Hippocampal formation (tissue), 2 donors: Measurements from ENCODE around the gene ANKS4B.
"Not testable (repeated sequence)": the region's sequence is repeated elsewhere in the genome, so short reads cannot be mapped to it uniquely, and the experiment has no call there.

ENCODE experiments used
- DNase-seq, 2 donors: peaks; one replicate each; lab custom pipeline; 2025; lab: John Stamatoyannopoulos, UW

The ANKS4B gene

GRCh38 chr16:21233521-21234150 is at the start of gene ANKS4B:
TSS of gene ANKS4B (plus strand) at chr16:21233699. CDS start at chr16:21233738, 39 bp downstream.
- no peak for DNase-seq

- no peak for DNase-seq
Observed at GRCh38 chr16:21183995-21184394, 49.5 kb upstream of the ANKS4B start.

GRCh38 chr16:21184834-21185233 is 48.7 kb upstream of the ANKS4B start:
- DNase-seq: no peak

GRCh38 chr16:21185659-21186325 is 47.7 kb upstream of the ANKS4B start:
- no peak for DNase-seq

GRCh38 chr16:21186326-21186691 is 47.2 kb upstream of the ANKS4B start:
- no peak for DNase-seq

GRCh38 chr16:21189311-21189710 is 44.2 kb upstream of the ANKS4B start:
- no peak for DNase-seq

- no peak for DNase-seq
Observed at GRCh38 chr16:21190013-21190412, 43.5 kb upstream of the ANKS4B start.

- DNase-seq: no peak
Observed at GRCh38 chr16:21190599-21190998, 42.9 kb upstream of the ANKS4B start.

GRCh38 chr16:21192991-21193390 is 40.5 kb upstream of the ANKS4B start:
- DNase-seq: no peak

- no peak for DNase-seq
Observed at GRCh38 chr16:21194771-21195301, 38.7 kb upstream of the ANKS4B start.

GRCh38 chr16:21195330-21195729 is 38.2 kb upstream of the ANKS4B start:
- DNase-seq: not testable (repeated sequence)

GRCh38 chr16:21197112-21197511 is 36.4 kb upstream of the ANKS4B start:
- DNase-seq: no peak

GRCh38 chr16:21197621-21198020 is 35.9 kb upstream of the ANKS4B start:
- DNase-seq: no peak

- no peak for DNase-seq
Observed at GRCh38 chr16:21199607-21200218, 33.8 kb upstream of the ANKS4B start.

GRCh38 chr16:21203155-21203797 is 30.2 kb upstream of the ANKS4B start:
- no peak for DNase-seq

GRCh38 chr16:21205303-21205702 is 28.2 kb upstream of the ANKS4B start:
- no peak for DNase-seq

- DNase-seq: no peak
Observed at GRCh38 chr16:21206550-21206949, 26.9 kb upstream of the ANKS4B start.

- DNase-seq: no peak
Observed at GRCh38 chr16:21208446-21209230, 24.9 kb upstream of the ANKS4B start.

- DNase-seq: no peak
Observed at GRCh38 chr16:21211486-21211885, 22.0 kb upstream of the ANKS4B start, which contains the start of gene ZP2. TSS of gene ZP2 (minus strand) at chr16:21211574. CDS start at chr16:21211547, 27 bp downstream.

- no peak for DNase-seq
Observed at GRCh38 chr16:21214086-21214485, 19.4 kb upstream of the ANKS4B start.

GRCh38 chr16:21217121-21217520 is 16.4 kb upstream of the ANKS4B start:
- no peak for DNase-seq

- DNase-seq: no peak
Observed at GRCh38 chr16:21218153-21218552, 15.3 kb upstream of the ANKS4B start.
